NCI-H2196 (cell line): Measurements from ENCODE around the gene MED6.
A peak's percentile ranks its signal among the peaks of the same experiment; 100 is the strongest.

ENCODE experiments used
- DNase-seq: peaks from one replicate; lab custom pipeline; 2025; ENCODE audit not compliant: unreplicated experiment; lab: John Stamatoyannopoulos, UW

MED6 gene

GRCh38 chr14:70600382-70601157 lies at the start of gene MED6:
Gene MED6 (minus strand): TSS chr14:70600655. CDS start chr14:70600637, 18 bp downstream.
- peak; percentile 92 for DNase-seq

GRCh38 chr14:70649803-70650202 lies 49.3 kb upstream of the MED6 start:
- no peak for DNase-seq

- no peak for DNase-seq
These were observed 47.9 kb upstream of the MED6 start for GRCh38 chr14:70648346-70648745.

- DNase-seq = no peak
These were observed 46.2 kb upstream of the MED6 start for GRCh38 chr14:70646705-70647104.

- no peak for DNase-seq
These were observed 45.4 kb upstream of the MED6 start for GRCh38 chr14:70645892-70646291.

- no peak for DNase-seq
These were observed 43.5 kb upstream of the MED6 start for GRCh38 chr14:70643967-70644366.

GRCh38 chr14:70642303-70643235 lies 42.1 kb upstream of the MED6 start:
- DNase-seq = peak; percentile 32

- DNase-seq = peak; percentile 48
These were observed 41.3 kb upstream of the MED6 start, which contains the start of gene TTC9 for GRCh38 chr14:70641548-70642302. Gene TTC9 (plus strand): TSS chr14:70641916. CDS start chr14:70642130, 214 bp downstream.

GRCh38 chr14:70640938-70641547 lies 40.6 kb upstream of the MED6 start:
- DNase-seq = peak; percentile 52

GRCh38 chr14:70638416-70638815 lies 38.0 kb upstream of the MED6 start:
- no peak for DNase-seq

- DNase-seq = no peak
These were observed 35.6 kb upstream of the MED6 start for GRCh38 chr14:70635971-70636595.

- DNase-seq = no peak
These were observed 31.5 kb upstream of the MED6 start for GRCh38 chr14:70631948-70632347.

- no peak for DNase-seq
These were observed 24.5 kb upstream of the MED6 start for GRCh38 chr14:70624972-70625371.

- peak; percentile 42 for DNase-seq
These were observed 21.8 kb upstream of the MED6 start for GRCh38 chr14:70622111-70622712.

GRCh38 chr14:70619708-70620107 lies 19.3 kb upstream of the MED6 start:
- DNase-seq = no peak

GRCh38 chr14:70618314-70618713 lies 17.9 kb upstream of the MED6 start:
- no peak for DNase-seq

- DNase-seq = no peak
These were observed 16.2 kb upstream of the MED6 start for GRCh38 chr14:70616646-70617045.

- no peak for DNase-seq
These were observed 10.8 kb upstream of the MED6 start for GRCh38 chr14:70611216-70611615.

- no peak for DNase-seq
These were observed 1.8 kb upstream of the MED6 start for GRCh38 chr14:70602254-70602653.

- DNase-seq = no peak
These were observed 707 bp upstream of the MED6 start for GRCh38 chr14:70601162-70601561.
